ENCODE measurements around the gene RAB30.

RAB30 gene

DNA sequence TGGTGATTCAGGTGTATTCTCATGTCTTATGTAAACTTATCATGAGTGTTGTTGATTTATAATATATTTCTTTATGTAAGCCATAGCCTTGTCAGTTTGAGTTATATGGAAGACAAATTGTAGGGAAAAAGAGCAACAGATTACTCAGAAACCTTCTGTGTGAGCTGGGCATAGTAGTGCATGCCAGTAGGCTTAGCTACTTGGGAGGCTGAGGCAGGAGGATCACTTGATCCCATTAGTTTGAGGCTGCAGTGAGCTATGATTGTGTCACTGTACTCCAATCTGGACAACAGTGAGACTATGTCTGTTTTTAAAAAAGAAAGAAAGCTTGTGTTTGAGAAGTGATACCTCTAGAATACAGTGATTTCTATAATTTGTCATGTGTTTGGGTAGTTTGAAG, 2.2 kb upstream of the RAB30 start:
- Histone ChIP-seq H3K9me3 (ENCODE audit: severe bottlenecking) (no peaks in the 10 kb centered on the region), H3K4me1 (ENCODE audit: insufficient read depth, poor library complexity, severe bottlenecking) (peaks cover 15% of the 10 kb centered on the region), H3K4me3 (ENCODE audit: severe bottlenecking) (no peak overlapping the region), H3K27me3 (ENCODE audit: insufficient read depth, poor library complexity, severe bottlenecking) (no peaks in the 10 kb centered on the region), H3K27ac (ENCODE audit: poor library complexity, severe bottlenecking) (no peak overlapping the region), H3K36me3 (ENCODE audit: low read depth) (peaks cover 45% of the 10 kb centered on the region)
- TF ChIP-seq, protein P1, sequence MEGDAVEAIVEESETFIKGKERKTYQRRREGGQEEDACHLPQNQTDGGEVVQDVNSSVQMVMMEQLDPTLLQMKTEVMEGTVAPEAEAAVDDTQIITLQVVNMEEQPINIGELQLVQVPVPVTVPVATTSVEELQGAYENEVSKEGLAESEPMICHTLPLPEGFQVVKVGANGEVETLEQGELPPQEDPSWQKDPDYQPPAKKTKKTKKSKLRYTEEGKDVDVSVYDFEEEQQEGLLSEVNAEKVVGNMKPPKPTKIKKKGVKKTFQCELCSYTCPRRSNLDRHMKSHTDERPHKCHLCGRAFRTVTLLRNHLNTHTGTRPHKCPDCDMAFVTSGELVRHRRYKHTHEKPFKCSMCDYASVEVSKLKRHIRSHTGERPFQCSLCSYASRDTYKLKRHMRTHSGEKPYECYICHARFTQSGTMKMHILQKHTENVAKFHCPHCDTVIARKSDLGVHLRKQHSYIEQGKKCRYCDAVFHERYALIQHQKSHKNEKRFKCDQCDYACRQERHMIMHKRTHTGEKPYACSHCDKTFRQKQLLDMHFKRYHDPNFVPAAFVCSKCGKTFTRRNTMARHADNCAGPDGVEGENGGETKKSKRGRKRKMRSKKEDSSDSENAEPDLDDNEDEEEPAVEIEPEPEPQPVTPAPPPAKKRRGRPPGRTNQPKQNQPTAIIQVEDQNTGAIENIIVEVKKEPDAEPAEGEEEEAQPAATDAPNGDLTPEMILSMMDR (IDR thresholded peaks at IDR 0.05; ENCODE audit: poor library complexity, severe bottlenecking) = no peak
- ATAC-seq (ENCODE audit: low read depth) = no peak
- DNase-seq (ENCODE audit: low spot score) = no peak

- peaks cover 15% of the 10 kb centered on the region for H3K4me1 ChIP-seq (ENCODE audit: insufficient read depth, poor library complexity, severe bottlenecking)
- DNase-seq (ENCODE audit: low spot score) = no peak
- no peak overlapping the region for H3K27ac ChIP-seq (ENCODE audit: poor library complexity, severe bottlenecking)
- H3K27me3 ChIP-seq (ENCODE audit: insufficient read depth, poor library complexity, severe bottlenecking) = no peaks in the 10 kb centered on the region
- TF ChIP-seq, protein P1 (IDR thresholded peaks at IDR 0.05; ENCODE audit: poor library complexity, severe bottlenecking) = no peak
- no peak for ATAC-seq (ENCODE audit: low read depth)
- peak overlapping the region; percentile 58 for H3K4me3 ChIP-seq (ENCODE audit: severe bottlenecking)
- H3K36me3 ChIP-seq (ENCODE audit: low read depth) = peaks cover 43% of the 10 kb centered on the region
- no peaks in the 10 kb centered on the region for H3K9me3 ChIP-seq (ENCODE audit: severe bottlenecking)
These were observed 1.6 kb upstream of the RAB30 start for GRCh38 chr11:83073258-83073657.

DNA sequence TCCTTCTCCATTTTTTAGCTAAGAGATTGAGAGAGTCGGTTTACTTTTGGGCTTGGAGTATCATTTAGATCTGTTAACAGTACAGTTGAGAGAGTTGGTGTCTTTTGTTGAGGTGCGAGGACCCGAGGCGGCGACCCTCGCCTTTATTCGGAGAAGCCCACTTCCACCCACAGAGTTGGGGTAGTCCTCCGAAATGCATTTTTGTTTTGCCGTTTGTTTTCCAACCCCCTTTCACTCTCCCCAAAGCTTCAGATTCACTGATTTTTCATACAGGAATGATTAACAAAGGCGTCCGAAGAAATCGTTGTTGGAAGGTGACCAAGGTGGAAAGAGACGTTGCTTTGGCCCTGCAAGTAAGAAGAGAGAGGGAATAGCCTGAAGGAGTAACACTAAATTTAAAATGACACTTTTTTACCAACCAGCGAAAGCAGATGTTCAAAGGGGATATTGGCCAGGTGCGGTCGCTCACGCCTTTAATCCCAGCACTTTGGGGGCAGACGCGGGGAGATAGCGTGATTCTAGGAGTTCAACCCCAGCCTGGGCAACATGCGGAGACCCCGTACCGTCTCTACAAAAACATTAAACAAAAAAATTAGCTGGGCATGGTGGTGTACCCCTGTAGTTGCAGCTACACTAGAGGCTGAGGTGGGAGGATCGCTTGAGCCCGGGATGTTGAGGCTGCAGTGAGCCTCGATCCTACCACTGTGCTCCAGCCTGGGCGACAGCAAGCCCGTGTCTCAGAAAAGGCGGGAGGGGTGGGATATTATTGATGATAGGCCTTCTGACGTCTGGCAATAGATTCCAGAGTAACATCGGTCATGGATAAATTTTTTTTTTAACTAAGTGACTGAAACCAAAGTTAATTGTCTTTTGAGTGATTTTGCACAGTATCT, 899 bp upstream of the RAB30 start:
- no peak for ATAC-seq (ENCODE audit: low read depth)
- no peaks in the 10 kb centered on the region for H3K9me3 ChIP-seq (ENCODE audit: severe bottlenecking)
- peak overlapping the region; percentile 59 for H3K27ac ChIP-seq (ENCODE audit: poor library complexity, severe bottlenecking)
- peak overlapping the region; percentile 58 for H3K4me3 ChIP-seq (ENCODE audit: severe bottlenecking)
- peaks cover 15% of the 10 kb centered on the region for H3K4me1 ChIP-seq (ENCODE audit: insufficient read depth, poor library complexity, severe bottlenecking)
- DNase-seq (ENCODE audit: low spot score) = no peak
- no peaks in the 10 kb centered on the region for H3K27me3 ChIP-seq (ENCODE audit: insufficient read depth, poor library complexity, severe bottlenecking)
- TF ChIP-seq, protein P1 (IDR thresholded peaks at IDR 0.05; ENCODE audit: poor library complexity, severe bottlenecking) = no peak
- peaks cover 38% of the 10 kb centered on the region for H3K36me3 ChIP-seq (ENCODE audit: low read depth)

DNA sequence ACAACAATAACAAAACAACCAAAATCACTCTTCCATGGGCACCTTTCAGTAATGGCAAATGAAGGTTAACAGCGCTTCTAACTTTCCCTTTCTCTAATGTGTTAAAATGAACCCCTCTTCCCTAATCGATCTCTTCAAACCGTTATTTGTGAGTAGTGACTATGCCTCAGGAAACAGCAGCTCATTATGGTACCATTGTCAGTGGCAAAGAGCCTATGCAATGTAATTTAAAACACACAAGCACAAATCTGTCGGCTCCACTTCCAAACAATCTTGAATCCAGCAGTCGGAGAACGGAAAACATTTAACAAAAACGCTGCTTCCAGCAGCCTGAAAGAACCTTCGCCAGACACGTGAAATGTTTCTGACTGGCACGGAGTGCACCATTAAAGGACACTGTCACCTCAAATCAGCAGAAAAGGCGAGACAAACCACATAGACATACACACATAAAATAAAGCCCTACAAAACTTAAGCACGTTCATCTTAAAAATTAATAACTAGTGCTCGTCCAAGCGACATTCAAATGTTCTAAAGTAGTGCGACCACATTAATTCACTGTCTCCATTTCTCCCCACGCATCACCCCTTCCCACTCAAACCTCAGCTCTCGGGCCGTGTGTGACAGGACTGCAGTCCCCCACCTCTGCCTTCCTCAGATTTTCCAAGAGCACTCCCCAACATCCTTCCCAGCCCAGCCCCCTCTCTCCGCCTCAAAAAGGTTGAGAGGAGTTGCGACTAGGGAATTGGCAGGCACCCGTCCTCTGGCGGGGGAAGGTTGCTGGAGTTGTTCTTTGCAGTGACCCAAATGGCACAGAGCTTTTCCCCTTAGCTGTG, 748 bp downstream of the RAB30 start:
- H3K36me3 ChIP-seq (ENCODE audit: low read depth) = peaks cover 26% of the 10 kb centered on the region
- peak overlapping the region; percentile 59 for H3K27ac ChIP-seq (ENCODE audit: poor library complexity, severe bottlenecking)
- H3K27me3 ChIP-seq (ENCODE audit: insufficient read depth, poor library complexity, severe bottlenecking) = no peaks in the 10 kb centered on the region
- H3K4me1 ChIP-seq (ENCODE audit: insufficient read depth, poor library complexity, severe bottlenecking) = peaks cover 15% of the 10 kb centered on the region
- peak overlapping the region; percentile 58 for H3K4me3 ChIP-seq (ENCODE audit: severe bottlenecking)
- DNase-seq (ENCODE audit: low spot score) (no peak), ATAC-seq (ENCODE audit: low read depth) (peak; percentile 0; the same call in 1 of the 3 replicates)
- TF ChIP-seq, protein P1 (IDR thresholded peaks at IDR 0.05; ENCODE audit: poor library complexity, severe bottlenecking) = no peak
- H3K9me3 ChIP-seq (ENCODE audit: severe bottlenecking) = no peaks in the 10 kb centered on the region
